Effector memory CD8-positive, alpha-beta T cell (primary cell): ENCODE data around the gene KMO.

ENCODE experiments used
- ATAC-seq: fragments of 150-1000 bp; cut with Tn5 transposase; replicated peaks from 2 replicates; pipeline ENCODE4 v1.10.0; 2021; ENCODE audit warnings: mild to moderate bottlenecking, moderate library complexity
- DNase-seq, 3 experiments: peaks; one replicate each; pipeline ENCODE4 v3.0.0; 2021
- H3K27ac Mint-ChIP-seq, 2 donors: one replicate each; pipeline ENCODE4 v1.8.0; 2022; ENCODE audit warnings: mild to moderate bottlenecking in 2 of 2, mixed read lengths in 2 of 2, moderate library complexity in 2 of 2
- H3K27me3 Mint-ChIP-seq, 2 donors: one replicate each; pipeline ENCODE4 v1.8.0; 2022; ENCODE audit warnings: mixed read lengths in 2 of 2
- H3K36me3 Mint-ChIP-seq: one replicate; pipeline ENCODE4 v1.8.0; 2022; ENCODE audit warnings: mild to moderate bottlenecking, moderate library complexity, mixed read lengths; ENCODE audit not compliant: insufficient read depth
- H3K4me1 Mint-ChIP-seq, 2 donors: one replicate each; pipeline ENCODE4 v1.8.0; 2022; ENCODE audit warnings: low read depth in 2 of 2, mixed read lengths in 2 of 2
- H3K4me3 Mint-ChIP-seq, 2 donors: one replicate each; pipeline ENCODE4 v1.8.0; 2022; ENCODE audit warnings: mild to moderate bottlenecking in 2 of 2, mixed read lengths in 2 of 2, moderate library complexity in 2 of 2
- H3K9me3 Mint-ChIP-seq, 2 donors: one replicate each; pipeline ENCODE4 v1.8.0; 2022; ENCODE audit warnings: mixed read lengths in 2 of 2
- total RNA-seq, 9 experiments: gene quantifications; one replicate each; lab custom pipeline; 2026; lab: John Stamatoyannopoulos, UW

Gene KMO
- total RNA-seq, result 0 to 0.13 (median 0.03) reads per million in 9 experiments

- H3K27ac Mint-ChIP-seq, result peak within 1 kb of the TSS; percentile 66 to 67
- H3K4me3 Mint-ChIP-seq, result peak within 1 kb of the TSS; percentile 92 to 93
- peaks cover 5 to 6% of the 10 kb centered on the region in 2 donors for H3K4me1 Mint-ChIP-seq
- H3K9me3 Mint-ChIP-seq, result no peaks in the 10 kb centered on the region
- H3K36me3 Mint-ChIP-seq, result peaks cover 3% of the 10 kb centered on the region
- no peak for DNase-seq
- ATAC-seq, result peak; percentile 8
- peaks cover 0 to 5% of the 10 kb centered on the region in 2 donors for H3K27me3 Mint-ChIP-seq
Measured at GRCh38 chr1:241532162-241532531, at the start of gene KMO. KMO (plus strand) TSS chr1:241532378; CDS start chr1:241532445, 67 bp downstream.

GRCh38 chr1:241482761-241483250 lies 49.4 kb upstream of the KMO start:
- no peak for DNase-seq
- ATAC-seq, result no peak
- Mint-ChIP-seq H3K9me3 (no peaks in the 10 kb centered on the region), H3K4me3 (no peak overlapping the region), H3K4me1 (no peaks in the 10 kb centered on the region), H3K36me3 (no peaks in the 10 kb centered on the region), H3K27me3 (peaks cover 12 to 15% of the 10 kb centered on the region in 2 donors), H3K27ac (no peak overlapping the region)

- Mint-ChIP-seq H3K27ac (no peak overlapping the region), H3K9me3 (no peaks in the 10 kb centered on the region), H3K4me1 (no peaks in the 10 kb centered on the region), H3K27me3 (peaks cover 12 to 15% of the 10 kb centered on the region in 2 donors), H3K4me3 (no peak overlapping the region), H3K36me3 (peaks cover 1% of the 10 kb centered on the region)
- DNase-seq (no peak), ATAC-seq (no peak)
Measured at GRCh38 chr1:241485145-241485544, 47.0 kb upstream of the KMO start.

- no peaks in the 10 kb centered on the region for H3K9me3 Mint-ChIP-seq
- H3K4me3 Mint-ChIP-seq, result no peak overlapping the region
- peaks cover 2% of the 10 kb centered on the region for H3K36me3 Mint-ChIP-seq
- no peak overlapping the region for H3K27ac Mint-ChIP-seq
- no peak for DNase-seq
- H3K27me3 Mint-ChIP-seq, result peaks cover 12 to 15% of the 10 kb centered on the region in 2 donors
- H3K4me1 Mint-ChIP-seq, result no peaks in the 10 kb centered on the region
- no peak for ATAC-seq
Measured at GRCh38 chr1:241485554-241485992, 46.6 kb upstream of the KMO start.

GRCh38 chr1:241488739-241489138 lies 43.4 kb upstream of the KMO start:
- H3K27ac Mint-ChIP-seq, result no peak overlapping the region
- peaks cover 6% of the 10 kb centered on the region for H3K36me3 Mint-ChIP-seq
- H3K4me3 Mint-ChIP-seq, result no peak overlapping the region
- peaks cover 2 to 7% of the 10 kb centered on the region in 2 donors for H3K27me3 Mint-ChIP-seq
- DNase-seq (no peak), ATAC-seq (no peak)
- H3K4me1 Mint-ChIP-seq, result peaks cover 0 to 6% of the 10 kb centered on the region in 2 donors
- H3K9me3 Mint-ChIP-seq, result no peaks in the 10 kb centered on the region

GRCh38 chr1:241495741-241496140 lies 36.4 kb upstream of the KMO start:
- ATAC-seq, result no peak
- DNase-seq, result no peak
- Mint-ChIP-seq H3K4me1 (peaks cover 0 to 9% of the 10 kb centered on the region in 2 donors), H3K27ac (no peak overlapping the region), H3K27me3 (no peaks in the 10 kb centered on the region), H3K4me3 (no peak overlapping the region), H3K9me3 (no peaks in the 10 kb centered on the region), H3K36me3 (peaks cover 36% of the 10 kb centered on the region)

GRCh38 chr1:241499910-241500309 lies 32.3 kb upstream of the KMO start:
- peaks cover 0 to 8% of the 10 kb centered on the region in 2 donors for H3K4me1 Mint-ChIP-seq
- peaks cover 56% of the 10 kb centered on the region for H3K36me3 Mint-ChIP-seq
- DNase-seq (no peak), ATAC-seq (no peak)
- H3K27me3 Mint-ChIP-seq, result no peaks in the 10 kb centered on the region
- H3K9me3 Mint-ChIP-seq, result no peaks in the 10 kb centered on the region
- no peak overlapping the region for H3K27ac Mint-ChIP-seq
- H3K4me3 Mint-ChIP-seq, result no peak overlapping the region

GRCh38 chr1:241503444-241503843 lies 28.7 kb upstream of the KMO start:
- DNase-seq (no peak), ATAC-seq (no peak)
- Mint-ChIP-seq H3K27me3 (no peaks in the 10 kb centered on the region), H3K9me3 (no peaks in the 10 kb centered on the region), H3K4me1 (peaks cover 0 to 8% of the 10 kb centered on the region in 2 donors), H3K27ac (peak overlapping the region in 1 of 2 donors; percentile 7), H3K4me3 (no peak overlapping the region), H3K36me3 (peaks cover 51% of the 10 kb centered on the region)

GRCh38 chr1:241507189-241507863 lies 24.9 kb upstream of the KMO start:
- no peak overlapping the region for H3K27ac Mint-ChIP-seq
- DNase-seq, result no peak
- no peaks in the 10 kb centered on the region for H3K9me3 Mint-ChIP-seq
- no peaks in the 10 kb centered on the region for H3K27me3 Mint-ChIP-seq
- peaks cover 54% of the 10 kb centered on the region for H3K36me3 Mint-ChIP-seq
- no peak for ATAC-seq
- H3K4me1 Mint-ChIP-seq, result peaks cover 0 to 5% of the 10 kb centered on the region in 2 donors
- no peak overlapping the region for H3K4me3 Mint-ChIP-seq

GRCh38 chr1:241513378-241513777 lies 18.8 kb upstream of the KMO start:
- H3K36me3 Mint-ChIP-seq, result peaks cover 26% of the 10 kb centered on the region

GRCh38 chr1:241518476-241519307 lies 13.5 kb upstream of the KMO start:
- H3K9me3 Mint-ChIP-seq, result no peaks in the 10 kb centered on the region
- H3K36me3 Mint-ChIP-seq, result peaks cover 5% of the 10 kb centered on the region
- DNase-seq (peak in 1 of 3 experiments; percentile 15), ATAC-seq (peak; percentile 25)
- peaks cover 22% of the 10 kb centered on the region in 2 donors for H3K27me3 Mint-ChIP-seq
- H3K4me1 Mint-ChIP-seq, result peaks cover 4 to 24% of the 10 kb centered on the region in 2 donors
- peak overlapping the region in 1 of 2 donors; percentile 89 for H3K27ac Mint-ChIP-seq
- H3K4me3 Mint-ChIP-seq, result no peak overlapping the region

More at GRCh38 chr1:241513378-241513777, 18.8 kb upstream of the KMO start:
- ATAC-seq (no peak), DNase-seq (no peak)
- H3K27me3 Mint-ChIP-seq, result no peaks in the 10 kb centered on the region
- peaks cover 4 to 20% of the 10 kb centered on the region in 2 donors for H3K4me1 Mint-ChIP-seq
- no peaks in the 10 kb centered on the region for H3K9me3 Mint-ChIP-seq
- H3K4me3 Mint-ChIP-seq, result no peak overlapping the region
- no peak overlapping the region for H3K27ac Mint-ChIP-seq

GRCh38 chr1:241519308-241520079 lies 12.7 kb upstream of the KMO start, which contains the start of gene FH:
FH (minus strand) TSS chr1:241519755; CDS start chr1:241519722, 33 bp downstream.
- DNase-seq (peak; percentile 90 to 91 (median 90)), ATAC-seq (peak; percentile 97)
- H3K27ac Mint-ChIP-seq, result peak within 1 kb of the TSS in 1 of 2 donors; percentile 89
- H3K4me3 Mint-ChIP-seq, result no peak within 1 kb of the TSS
- H3K9me3 Mint-ChIP-seq, result no peaks in the 10 kb centered on the region
- peaks cover 4 to 20% of the 10 kb centered on the region in 2 donors for H3K4me1 Mint-ChIP-seq
- H3K36me3 Mint-ChIP-seq, result peaks cover 1% of the 10 kb centered on the region
- peaks cover 27 to 29% of the 10 kb centered on the region in 2 donors for H3K27me3 Mint-ChIP-seq

GRCh38 chr1:241520080-241520465 lies 12.1 kb upstream of the KMO start:
- Mint-ChIP-seq H3K27ac (no peak overlapping the region), H3K27me3 (peaks cover 33 to 35% of the 10 kb centered on the region in 2 donors), H3K4me3 (no peak overlapping the region), H3K4me1 (peaks cover 4 to 16% of the 10 kb centered on the region in 2 donors), H3K36me3 (no peaks in the 10 kb centered on the region), H3K9me3 (no peaks in the 10 kb centered on the region)
- no peak for DNase-seq
- ATAC-seq, result no peak
